RWPE2 (cell line): ENCODE data around the gene RSPO1.

Source experiments
- ATAC-seq: fragments of 200-7000 bp; cut with Tn5 transposase; 3 replicates; pipeline ENCODE4 v1.9.1; 2021; ENCODE audit warnings: low read depth
- DNase-seq: peaks from one replicate; pipeline ENCODE4 v3.0.0-alpha.2; 2020; ENCODE audit warnings: low spot score
- H3K27ac ChIP-seq: fragments of 450-650 bp; 2 replicates; pipeline ENCODE4 v1.5.1; 2017; ENCODE audit warnings: mild to moderate bottlenecking; ENCODE audit not compliant: poor library complexity, severe bottlenecking
- H3K27me3 ChIP-seq: fragments of 250-450 bp; sonication (Bioruptor Pico); 2 replicates; pipeline ENCODE4 v1.5.1; 2021; ENCODE audit warnings: mild to moderate bottlenecking, moderate library complexity; ENCODE audit not compliant: insufficient read depth, poor library complexity, severe bottlenecking
- H3K36me3 ChIP-seq: fragments of 250-450 bp; sonication (Bioruptor Pico); 2 replicates; pipeline ENCODE4 v1.5.1; 2020; ENCODE audit warnings: low read depth, mild to moderate bottlenecking, moderate library complexity
- H3K4me1 ChIP-seq: fragments of 250-450 bp; sonication (Bioruptor Pico); 2 replicates; pipeline ENCODE4 v1.5.1; 2021; ENCODE audit warnings: mild to moderate bottlenecking, moderate library complexity; ENCODE audit not compliant: insufficient read depth, poor library complexity, severe bottlenecking
- H3K4me3 ChIP-seq: fragments of 250-450 bp; sonication (Bioruptor Pico); 2 replicates; pipeline ENCODE4 v1.5.1; 2021; ENCODE audit warnings: mild to moderate bottlenecking, moderate library complexity; ENCODE audit not compliant: severe bottlenecking
- H3K9me3 ChIP-seq: fragments of 250-450 bp; sonication (Bioruptor Pico); 2 replicates; pipeline ENCODE4 v1.5.1; 2021; ENCODE audit warnings: mild to moderate bottlenecking, moderate library complexity; ENCODE audit not compliant: severe bottlenecking
- CTCF ChIP-seq: fragments of 450-650 bp; IDR thresholded peaks from one replicate; pipeline ENCODE4 v1.5.1; 2017; ENCODE audit warnings: mild to moderate bottlenecking, moderate library complexity; ENCODE audit not compliant: poor library complexity, severe bottlenecking

Gene RSPO1

GRCh38 chr1:37606481-37607263, 28.0 kb downstream of the RSPO1 start:
- peaks cover 6% of the 10 kb centered on the region for H3K27me3 ChIP-seq
- no peaks in the 10 kb centered on the region for H3K9me3 ChIP-seq
- H3K36me3 ChIP-seq = no peaks in the 10 kb centered on the region
- no peak for DNase-seq
- H3K4me3 ChIP-seq = no peak overlapping the region
- no peak for TF ChIP-seq CTCF
- no peak overlapping the region for H3K27ac ChIP-seq
- H3K4me1 ChIP-seq = no peaks in the 10 kb centered on the region
- no peak for ATAC-seq

- DNase-seq = no peak
- H3K27ac ChIP-seq = no peak overlapping the region
- ATAC-seq = no peak; the same call in 2 of the 3 replicates
- no peak for TF ChIP-seq CTCF
- no peaks in the 10 kb centered on the region for H3K36me3 ChIP-seq
- no peak overlapping the region for H3K4me3 ChIP-seq
- peaks cover 6% of the 10 kb centered on the region for H3K27me3 ChIP-seq
- no peaks in the 10 kb centered on the region for H3K4me1 ChIP-seq
- H3K9me3 ChIP-seq = no peaks in the 10 kb centered on the region
Observed at GRCh38 chr1:37605806-37606474, 28.8 kb downstream of the RSPO1 start.

- Histone ChIP-seq H3K27ac (no peak overlapping the region), H3K4me1 (no peaks in the 10 kb centered on the region), H3K4me3 (no peak overlapping the region), H3K9me3 (no peaks in the 10 kb centered on the region), H3K36me3 (no peaks in the 10 kb centered on the region), H3K27me3 (peaks cover 6% of the 10 kb centered on the region)
- TF ChIP-seq CTCF = no peak
- ATAC-seq = no peak
- DNase-seq = no peak
Observed at GRCh38 chr1:37605061-37605650, 29.5 kb downstream of the RSPO1 start.

GRCh38 chr1:37602750-37603694, 31.7 kb downstream of the RSPO1 start:
- DNase-seq (no peak), ATAC-seq (peak; percentile 51; the same call in 2 of the 3 replicates)
- peak; percentile 76 for TF ChIP-seq CTCF
- H3K27ac ChIP-seq = no peak overlapping the region
- H3K36me3 ChIP-seq = no peaks in the 10 kb centered on the region
- no peaks in the 10 kb centered on the region for H3K27me3 ChIP-seq
- no peaks in the 10 kb centered on the region for H3K9me3 ChIP-seq
- no peak overlapping the region for H3K4me3 ChIP-seq
- no peaks in the 10 kb centered on the region for H3K4me1 ChIP-seq
